ENCODE data around the gene GFAP. TPM values are rescaled to one million over a fixed set of nuclear protein-coding genes. Genes with fewer than 3 reads are reported as not detected.

The GFAP gene
- 0.86 TPM in 1 of 2 replicates, not detected in the other for total RNA-seq

GRCh38 chr17:44915321-44915726 is at the start of gene GFAP:
Gene GFAP, minus strand, starts transcription at chr17:44915500. Its CDS starts 14 bp downstream, at chr17:44915486.

GRCh38 chr17:44947461-44948314 is 32.4 kb upstream of the GFAP start, which contains the start of gene KIF18B:
Gene KIF18B, minus strand, starts transcription at chr17:44947773. Its CDS starts 11,429 bp downstream, at chr17:44936344.

DNA sequence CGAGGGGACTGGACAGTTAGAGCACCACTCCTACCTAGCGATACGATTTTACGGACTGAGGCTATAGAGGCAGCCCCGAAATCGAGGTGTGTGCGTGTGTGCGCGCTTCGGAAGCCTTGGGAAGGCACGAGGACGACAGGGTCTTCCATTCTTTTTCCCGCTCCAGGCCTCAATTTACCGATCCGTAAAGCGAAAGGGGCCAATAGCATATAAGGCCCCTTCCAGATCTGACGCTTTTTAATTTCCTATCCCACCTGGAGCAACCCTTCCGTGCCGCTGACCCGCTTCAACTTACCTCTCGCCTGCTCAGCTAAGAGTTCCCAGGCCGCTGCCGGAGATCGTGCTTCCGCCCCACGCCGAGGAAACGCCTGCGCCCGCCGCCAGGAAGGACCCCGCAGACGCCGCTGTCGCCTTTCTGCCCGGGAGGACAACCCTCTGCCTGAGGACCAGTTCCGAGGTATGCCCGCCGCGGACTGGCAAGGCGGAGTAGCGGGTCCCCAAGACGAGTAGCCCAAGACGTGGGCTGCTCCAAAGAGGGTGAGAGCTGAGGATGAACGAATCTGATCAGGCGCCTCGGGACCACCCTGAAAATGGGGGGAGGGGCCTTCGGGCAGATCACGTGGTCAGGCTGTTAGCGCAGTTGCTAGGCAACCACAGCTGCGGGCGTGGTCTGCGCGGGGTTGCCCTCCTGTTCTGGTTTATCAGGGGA is 16.1 kb downstream of the GFAP start, which contains the start of gene EFTUD2:
TSS of gene EFTUD2 (minus strand) at position 372 of the 709 bp plus-strand sequence. CDS start 4,924 bp downstream, outside the sequence.

Small RNA genes lying within 50 kb of the gene (small RNA-seq; reads per million reads assigned to genes)
- gene CCDC103 (not detected), gene MIR6783 (0.40 reads per million, percentile 21 among the genes with 10 or more reads in this experiment), gene RN7SL405P (not detected)

Other genes starting within 250 kb of the GFAP start
- 31.0 and 38.7 TPM in 2 replicates for gene CCDC43, start 225.7 kb downstream of the GFAP start, total RNA-seq
- 4.6 and 5.6 TPM in 2 replicates for gene DBF4B, start 206.8 kb downstream of the GFAP start, total RNA-seq
- under 0.01 and 0.10 TPM in 2 replicates for gene ADAM11, start 156.5 kb downstream of the GFAP start, total RNA-seq
- 3.3 and 14.6 TPM in 2 replicates for gene GJC1, start 85.2 kb downstream of the GFAP start, total RNA-seq
- gene HIGD1B, start 67.6 kb downstream of the GFAP start, total RNA-seq, result not detected in 2 replicates
- 134 and 180 TPM in 2 replicates for gene EFTUD2, start 16.1 kb downstream of the GFAP start, total RNA-seq
- gene KIF18B, start 32.3 kb upstream of the GFAP start, total RNA-seq, result 4.2 and 8.8 TPM in 2 replicates
- gene C1QL1, start 52.8 kb upstream of the GFAP start, total RNA-seq, result not detected in 2 replicates
- gene DCAKD, start 136.1 kb upstream of the GFAP start, total RNA-seq, result 22.3 and 51.0 TPM in 2 replicates
- gene NMT1, start 145.8 kb upstream of the GFAP start, total RNA-seq, result 75.4 and 90.8 TPM in 2 replicates
- 47.4 and 52.1 TPM in 2 replicates for gene PLCD3, start 217.0 kb upstream of the GFAP start, total RNA-seq
- gene ACBD4, start 220.2 kb upstream of the GFAP start, total RNA-seq, result 3.5 and 6.5 TPM in 2 replicates
- gene HEXIM1, start 233.0 kb upstream of the GFAP start, total RNA-seq, result 8.1 and 8.2 TPM in 2 replicates
- gene HEXIM2, start 246.4 kb upstream of the GFAP start, total RNA-seq, result 2.8 and 4.2 TPM in 2 replicates